ENCODE data around the gene FGF18.
A peak's percentile ranks its signal among the peaks of the same experiment; 100 is the strongest.

The FGF18 gene

GRCh38 chr5:171445644-171446516 is 26.4 kb downstream of the FGF18 start:
- DNase-seq (ENCODE audit: low read depth), result peak; percentile 76
- H3K4me3 ChIP-seq (replicated peaks; ENCODE audit: low read depth, low read length), result no peak overlapping the region
- TF ChIP-seq, protein P1, sequence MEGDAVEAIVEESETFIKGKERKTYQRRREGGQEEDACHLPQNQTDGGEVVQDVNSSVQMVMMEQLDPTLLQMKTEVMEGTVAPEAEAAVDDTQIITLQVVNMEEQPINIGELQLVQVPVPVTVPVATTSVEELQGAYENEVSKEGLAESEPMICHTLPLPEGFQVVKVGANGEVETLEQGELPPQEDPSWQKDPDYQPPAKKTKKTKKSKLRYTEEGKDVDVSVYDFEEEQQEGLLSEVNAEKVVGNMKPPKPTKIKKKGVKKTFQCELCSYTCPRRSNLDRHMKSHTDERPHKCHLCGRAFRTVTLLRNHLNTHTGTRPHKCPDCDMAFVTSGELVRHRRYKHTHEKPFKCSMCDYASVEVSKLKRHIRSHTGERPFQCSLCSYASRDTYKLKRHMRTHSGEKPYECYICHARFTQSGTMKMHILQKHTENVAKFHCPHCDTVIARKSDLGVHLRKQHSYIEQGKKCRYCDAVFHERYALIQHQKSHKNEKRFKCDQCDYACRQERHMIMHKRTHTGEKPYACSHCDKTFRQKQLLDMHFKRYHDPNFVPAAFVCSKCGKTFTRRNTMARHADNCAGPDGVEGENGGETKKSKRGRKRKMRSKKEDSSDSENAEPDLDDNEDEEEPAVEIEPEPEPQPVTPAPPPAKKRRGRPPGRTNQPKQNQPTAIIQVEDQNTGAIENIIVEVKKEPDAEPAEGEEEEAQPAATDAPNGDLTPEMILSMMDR (IDR thresholded peaks at IDR 0.05; ENCODE audit: low read length, missing control alignments), result no peak

DNA sequence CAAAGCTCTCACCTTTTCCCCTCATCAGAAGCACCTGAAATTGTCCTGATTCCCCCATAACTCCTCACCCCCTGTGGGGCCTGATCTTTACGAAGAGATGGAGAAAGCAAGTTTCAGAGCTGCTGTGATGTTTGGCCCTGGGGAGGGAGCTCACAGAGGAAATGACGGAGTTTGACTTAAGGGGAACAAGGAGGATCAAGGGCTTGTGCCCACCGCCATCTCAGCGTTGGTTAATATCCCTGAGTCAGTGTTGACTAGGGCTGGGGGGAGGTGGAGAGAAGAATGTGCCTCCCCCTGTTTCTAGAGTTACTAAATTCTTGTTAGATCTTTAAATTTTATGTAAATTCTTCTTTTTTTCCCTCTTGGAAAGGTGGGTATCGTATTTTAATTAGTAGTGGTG is 27.8 kb downstream of the FGF18 start:
- no peak overlapping the region for H3K4me3 ChIP-seq (replicated peaks; ENCODE audit: low read depth, low read length)
- DNase-seq (ENCODE audit: low read depth), result no peak
- TF ChIP-seq, protein P1 (IDR thresholded peaks at IDR 0.05; ENCODE audit: low read length, missing control alignments), result no peak

- no peak overlapping the region for H3K4me3 ChIP-seq (replicated peaks; ENCODE audit: low read depth, low read length)
- TF ChIP-seq, protein P1 (IDR thresholded peaks at IDR 0.05; ENCODE audit: low read length, missing control alignments), result no peak
- DNase-seq (ENCODE audit: low read depth), result no peak
Observed at GRCh38 chr5:171449426-171449825, 30.0 kb downstream of the FGF18 start.

DNA sequence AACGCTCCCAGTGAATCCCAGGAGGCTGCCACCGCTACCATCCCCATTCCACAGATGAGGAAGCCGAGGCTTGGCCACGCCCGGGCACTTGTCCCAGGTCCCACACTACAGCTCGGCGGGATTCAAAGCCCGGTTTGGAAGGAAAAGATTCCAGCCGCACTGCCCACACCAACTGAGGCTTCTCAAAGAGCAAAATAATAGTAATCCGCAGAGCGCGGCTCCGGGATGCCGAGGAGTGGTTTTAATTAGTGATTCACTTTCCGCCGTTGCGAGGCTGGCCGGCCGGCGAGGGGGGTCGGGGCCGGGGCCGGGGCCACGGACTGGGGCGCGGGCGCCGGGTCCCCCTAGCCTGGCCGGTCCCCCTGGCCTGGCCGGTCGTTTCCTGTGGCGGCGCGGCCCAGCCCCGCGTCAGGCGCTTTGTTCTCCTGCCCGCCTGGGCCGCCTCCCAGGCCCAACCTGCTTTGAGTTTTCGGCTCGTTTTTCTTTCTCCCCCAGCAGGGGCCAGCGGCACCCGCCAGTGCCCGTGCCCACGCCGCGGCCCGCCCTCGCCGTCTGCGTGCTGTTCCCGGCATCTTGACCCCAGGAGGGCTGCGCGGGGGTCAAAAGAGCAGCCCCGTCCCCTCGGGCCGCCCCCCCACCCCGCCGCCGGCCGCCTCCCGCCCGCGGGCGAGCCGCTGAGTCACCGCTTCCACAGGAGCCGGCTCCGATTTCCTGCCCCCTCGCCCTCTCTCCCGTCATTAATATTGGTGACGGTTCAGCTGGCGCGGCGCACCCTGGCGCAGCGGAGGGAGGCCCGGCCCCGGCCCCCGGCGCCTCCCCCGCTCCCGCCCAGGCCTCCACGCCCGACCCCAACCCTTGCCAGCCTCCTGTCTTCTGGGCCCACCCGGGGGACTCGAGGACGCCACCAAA is 31.2 kb downstream of the FGF18 start:
- DNase-seq (ENCODE audit: low read depth), result peak; percentile 48
- H3K4me3 ChIP-seq (replicated peaks; ENCODE audit: low read depth, low read length), result peak overlapping the region; percentile 30
- TF ChIP-seq, protein P1 (IDR thresholded peaks at IDR 0.05; ENCODE audit: low read length, missing control alignments), result no peak

DNA sequence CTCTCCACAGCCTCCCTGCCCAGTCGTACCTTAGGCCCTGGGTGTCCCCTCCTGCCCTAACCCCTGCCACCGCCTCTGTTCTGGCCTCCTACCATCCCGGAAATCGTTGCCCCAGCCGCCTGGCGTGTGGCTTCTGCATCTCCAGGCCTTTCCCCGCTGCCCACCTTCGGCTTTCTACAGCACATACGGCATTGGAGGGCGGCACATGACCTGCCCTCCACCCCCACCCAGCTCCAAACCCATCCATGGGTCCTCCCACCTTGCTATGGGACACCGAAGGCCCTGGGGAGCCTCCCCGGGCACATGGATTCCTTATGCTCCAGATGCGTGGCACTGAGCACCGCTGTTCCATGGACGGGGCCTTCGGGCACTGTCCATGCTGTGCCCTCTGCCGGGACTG is 32.0 kb downstream of the FGF18 start:
- DNase-seq (ENCODE audit: low read depth), result no peak
- no peak overlapping the region for H3K4me3 ChIP-seq (replicated peaks; ENCODE audit: low read depth, low read length)
- TF ChIP-seq, protein P1 (IDR thresholded peaks at IDR 0.05; ENCODE audit: low read length, missing control alignments), result no peak

- no peak for DNase-seq (ENCODE audit: low read depth)
- TF ChIP-seq, protein P1 (IDR thresholded peaks at IDR 0.05; ENCODE audit: low read length, missing control alignments), result no peak
- no peak overlapping the region for H3K4me3 ChIP-seq (replicated peaks; ENCODE audit: low read depth, low read length)
Observed at GRCh38 chr5:171453056-171453725, 33.7 kb downstream of the FGF18 start.
